ENCODE measurements around the gene MINK1. TPM values are rescaled to one million over a fixed set of nuclear protein-coding genes. Genes with fewer than 3 reads are reported as not detected.

The MINK1 gene
- total RNA-seq, 1 donor from 2014 or later, result 73.0 TPM

DNA sequence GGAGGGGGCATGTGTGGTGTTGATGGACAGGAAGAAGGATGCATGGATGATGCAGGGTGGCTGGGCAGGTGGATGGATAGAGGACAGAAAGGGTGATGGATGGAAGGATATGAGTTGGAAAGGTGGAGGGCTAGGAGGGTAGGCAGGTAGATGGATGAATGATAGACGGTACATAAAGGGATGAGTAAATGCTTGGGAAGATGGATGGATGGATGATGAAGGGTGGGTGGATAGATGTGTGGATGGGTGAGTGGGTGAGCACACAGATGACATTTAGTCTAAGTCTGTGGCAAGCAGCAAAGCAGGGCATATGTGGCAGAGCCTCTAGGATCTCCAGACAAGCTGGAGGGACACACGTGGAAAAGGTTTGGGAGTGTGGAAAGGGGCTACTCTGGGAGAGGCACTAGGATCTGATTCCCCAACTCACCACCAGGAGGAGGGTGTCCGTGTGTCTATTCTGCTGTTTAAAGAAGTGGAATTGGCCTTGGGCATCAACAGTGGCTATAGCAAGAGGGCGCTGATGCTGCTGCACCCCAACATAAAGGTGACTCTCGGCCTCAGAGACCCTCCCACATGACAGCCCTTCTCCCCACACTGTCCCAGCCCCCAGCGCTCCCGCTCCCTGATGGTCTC, 18.0 kb upstream of the MINK1 start:
- peaks cover 15% of the 10 kb centered on the region for H3K36me3 Mint-ChIP-seq (ENCODE audit: low read depth)
- H3K27me3 Mint-ChIP-seq (ENCODE audit: low read depth), result no peaks in the 10 kb centered on the region
- no peak for DNase-seq (ENCODE audit: low read depth, low spot score)
- TF ChIP-seq, protein P1, sequence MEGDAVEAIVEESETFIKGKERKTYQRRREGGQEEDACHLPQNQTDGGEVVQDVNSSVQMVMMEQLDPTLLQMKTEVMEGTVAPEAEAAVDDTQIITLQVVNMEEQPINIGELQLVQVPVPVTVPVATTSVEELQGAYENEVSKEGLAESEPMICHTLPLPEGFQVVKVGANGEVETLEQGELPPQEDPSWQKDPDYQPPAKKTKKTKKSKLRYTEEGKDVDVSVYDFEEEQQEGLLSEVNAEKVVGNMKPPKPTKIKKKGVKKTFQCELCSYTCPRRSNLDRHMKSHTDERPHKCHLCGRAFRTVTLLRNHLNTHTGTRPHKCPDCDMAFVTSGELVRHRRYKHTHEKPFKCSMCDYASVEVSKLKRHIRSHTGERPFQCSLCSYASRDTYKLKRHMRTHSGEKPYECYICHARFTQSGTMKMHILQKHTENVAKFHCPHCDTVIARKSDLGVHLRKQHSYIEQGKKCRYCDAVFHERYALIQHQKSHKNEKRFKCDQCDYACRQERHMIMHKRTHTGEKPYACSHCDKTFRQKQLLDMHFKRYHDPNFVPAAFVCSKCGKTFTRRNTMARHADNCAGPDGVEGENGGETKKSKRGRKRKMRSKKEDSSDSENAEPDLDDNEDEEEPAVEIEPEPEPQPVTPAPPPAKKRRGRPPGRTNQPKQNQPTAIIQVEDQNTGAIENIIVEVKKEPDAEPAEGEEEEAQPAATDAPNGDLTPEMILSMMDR (conservative IDR thresholded peaks at IDR 0.05), result peak; percentile 48
- peaks cover 6% of the 10 kb centered on the region for H3K4me1 Mint-ChIP-seq
- H3K27ac Mint-ChIP-seq (ENCODE audit: unreplicated experiment), result no peak overlapping the region
- H3K9me3 Mint-ChIP-seq, result no peaks in the 10 kb centered on the region
- no peak overlapping the region for H3K4me3 Mint-ChIP-seq

DNA sequence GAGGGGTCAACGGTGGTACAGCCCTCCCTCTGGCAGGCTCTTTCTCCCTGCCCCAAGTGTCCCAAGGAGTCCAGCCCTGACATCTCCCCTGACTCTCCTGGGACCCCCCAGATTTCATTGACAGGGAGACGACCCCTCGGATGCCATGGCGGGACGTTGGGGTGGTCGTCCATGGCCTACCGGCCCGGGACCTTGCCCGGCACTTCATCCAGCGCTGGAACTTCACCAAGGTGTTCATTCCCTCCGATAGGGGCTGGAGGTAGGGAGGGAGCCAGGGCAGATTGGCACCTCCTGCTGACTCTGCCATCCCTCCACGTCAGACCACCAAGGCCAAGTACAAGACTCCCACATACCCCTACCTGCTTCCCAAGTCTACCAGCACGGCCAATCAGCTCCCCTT, 16.3 kb upstream of the MINK1 start:
- H3K4me3 Mint-ChIP-seq, result no peak overlapping the region
- H3K9me3 Mint-ChIP-seq, result no peaks in the 10 kb centered on the region
- no peak overlapping the region for H3K27ac Mint-ChIP-seq (ENCODE audit: unreplicated experiment)
- no peaks in the 10 kb centered on the region for H3K4me1 Mint-ChIP-seq
- DNase-seq (ENCODE audit: low read depth, low spot score), result no peak
- peaks cover 10% of the 10 kb centered on the region for H3K36me3 Mint-ChIP-seq (ENCODE audit: low read depth)
- no peaks in the 10 kb centered on the region for H3K27me3 Mint-ChIP-seq (ENCODE audit: low read depth)
- TF ChIP-seq, protein P1 (conservative IDR thresholded peaks at IDR 0.05), result no peak

DNA sequence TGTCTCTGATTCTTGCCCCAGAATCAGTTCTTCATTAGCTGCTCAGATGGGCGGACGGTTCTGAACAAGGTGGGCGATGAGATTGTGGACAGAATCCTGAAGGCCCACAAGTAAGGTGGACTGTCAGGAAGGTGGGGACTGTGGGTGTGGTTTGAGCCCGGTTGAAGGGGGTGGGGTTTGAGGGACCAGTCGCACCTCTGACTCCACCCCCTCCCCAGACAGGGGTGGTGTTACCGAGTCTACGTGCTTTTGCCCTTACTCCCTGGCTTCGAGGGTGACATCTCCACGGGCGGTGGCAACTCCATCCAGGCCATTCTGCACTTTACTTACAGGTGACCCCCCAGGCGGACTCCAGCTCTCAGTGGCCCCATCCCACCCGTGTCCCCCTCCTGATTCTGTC, 14.9 kb upstream of the MINK1 start:
- TF ChIP-seq, protein P1 (conservative IDR thresholded peaks at IDR 0.05), result no peak
- Mint-ChIP-seq H3K27ac (ENCODE audit: unreplicated experiment) (no peak overlapping the region), H3K27me3 (ENCODE audit: low read depth) (no peaks in the 10 kb centered on the region), H3K9me3 (no peaks in the 10 kb centered on the region), H3K4me1 (no peaks in the 10 kb centered on the region), H3K36me3 (ENCODE audit: low read depth) (peaks cover 10% of the 10 kb centered on the region), H3K4me3 (no peak overlapping the region)
- DNase-seq (ENCODE audit: low read depth, low spot score), result no peak

DNA sequence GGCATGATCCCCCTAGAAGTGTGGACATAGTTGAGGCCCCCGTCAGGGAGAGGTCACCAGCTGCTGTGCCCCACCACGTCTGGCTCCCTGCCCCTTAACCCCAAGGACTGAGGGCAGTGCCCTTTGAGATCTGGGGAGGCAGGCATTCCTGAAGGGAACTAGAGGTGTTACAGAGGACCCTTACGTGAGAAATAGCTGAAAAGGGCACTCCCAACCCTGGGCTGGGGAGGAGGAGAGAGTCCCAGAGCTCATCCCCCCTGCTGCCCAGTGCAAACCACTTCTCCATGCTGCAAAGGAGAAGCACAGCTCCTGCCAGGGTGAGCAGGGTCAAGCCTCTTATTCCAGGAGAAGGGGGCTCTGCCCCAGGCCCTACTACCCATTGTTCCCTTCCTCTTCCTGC, 10.3 kb upstream of the MINK1 start:
- TF ChIP-seq, protein P1 (conservative IDR thresholded peaks at IDR 0.05), result no peak
- H3K27ac Mint-ChIP-seq (ENCODE audit: unreplicated experiment), result no peak overlapping the region
- no peak for DNase-seq (ENCODE audit: low read depth, low spot score)
- H3K4me3 Mint-ChIP-seq, result no peak overlapping the region
- H3K4me1 Mint-ChIP-seq, result no peaks in the 10 kb centered on the region
- peaks cover 5% of the 10 kb centered on the region for H3K36me3 Mint-ChIP-seq (ENCODE audit: low read depth)
- H3K9me3 Mint-ChIP-seq, result no peaks in the 10 kb centered on the region
- H3K27me3 Mint-ChIP-seq (ENCODE audit: low read depth), result no peaks in the 10 kb centered on the region

DNA sequence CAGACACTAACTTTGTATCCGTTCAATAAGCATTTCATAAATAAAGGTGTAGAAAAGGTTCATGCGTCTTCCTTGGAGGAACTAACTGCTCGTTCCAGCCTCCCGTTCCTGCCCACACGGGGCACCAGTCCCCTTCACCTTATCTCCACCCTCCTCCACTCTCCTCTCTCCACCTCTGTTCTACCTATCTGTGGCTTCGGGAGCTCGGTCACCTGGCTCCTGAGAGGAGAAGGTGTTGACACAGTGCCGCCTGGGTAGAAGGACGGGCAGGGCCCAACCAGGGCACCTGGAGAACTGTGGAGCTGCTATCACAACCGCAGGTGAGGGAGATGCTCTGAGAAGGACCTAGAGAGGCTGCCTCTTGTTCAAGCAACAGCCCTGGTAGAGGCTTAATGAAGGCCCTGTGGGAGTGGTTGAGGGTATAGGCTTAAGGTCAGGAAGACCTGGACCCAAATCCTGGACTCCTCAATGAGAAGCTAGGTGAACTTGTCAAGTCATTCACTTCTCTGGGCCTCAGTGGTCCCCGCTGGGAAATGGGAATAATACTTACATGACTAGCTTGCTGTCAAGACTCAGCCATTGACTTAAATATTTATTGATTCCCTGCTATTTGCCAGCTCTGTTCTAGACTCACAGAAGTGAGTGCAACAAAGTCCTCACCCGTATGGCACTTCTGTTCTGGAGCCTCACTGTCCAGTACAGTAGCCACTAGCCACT, 9.6 kb upstream of the MINK1 start:
- TF ChIP-seq, protein P1 (conservative IDR thresholded peaks at IDR 0.05), result no peak
- no peak overlapping the region for H3K27ac Mint-ChIP-seq (ENCODE audit: unreplicated experiment)
- no peaks in the 10 kb centered on the region for H3K4me1 Mint-ChIP-seq
- no peaks in the 10 kb centered on the region for H3K9me3 Mint-ChIP-seq
- peaks cover 5% of the 10 kb centered on the region for H3K36me3 Mint-ChIP-seq (ENCODE audit: low read depth)
- H3K4me3 Mint-ChIP-seq, result no peak overlapping the region
- H3K27me3 Mint-ChIP-seq (ENCODE audit: low read depth), result no peaks in the 10 kb centered on the region
- DNase-seq (ENCODE audit: low read depth, low spot score), result no peak
